IPS DF 4.7 (cell line): ENCODE data around the gene KSR1.

Experiments used
- DNase-seq: peaks from one replicate; pipeline ENCODE4 v3.0.0-alpha.2; 2013; ENCODE audit warnings: low spot score; ENCODE audit errors: extremely low read depth

KSR1 gene

DNA sequence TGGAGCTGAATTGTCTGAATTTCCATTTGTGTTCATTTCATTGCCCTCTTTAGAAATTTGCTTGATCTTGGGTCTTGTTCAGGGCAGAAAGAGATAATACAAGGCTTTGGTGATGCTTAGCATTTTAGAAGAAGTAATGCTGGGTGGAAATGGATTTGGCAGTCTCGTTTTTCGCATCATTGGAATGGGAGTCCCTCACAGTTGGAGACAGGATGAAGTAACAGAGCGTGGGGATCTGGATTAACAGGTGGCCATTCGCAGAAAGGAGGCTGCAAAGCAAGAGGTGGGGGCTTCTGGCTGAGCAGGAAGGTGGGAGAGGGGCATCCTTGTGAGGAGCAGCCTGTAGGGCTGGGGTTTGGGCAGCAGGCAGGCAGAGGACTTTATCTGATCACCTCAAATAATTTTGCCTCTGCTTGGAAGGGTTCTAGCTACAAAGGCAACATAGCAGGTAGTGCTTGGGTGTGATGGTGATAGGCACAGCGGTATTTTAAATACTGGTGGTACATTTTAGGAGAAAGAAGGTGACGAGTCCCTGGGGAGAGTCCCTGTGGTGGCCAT lies 17.0 kb downstream of the KSR1 start:
- DNase-seq, result no peak

DNA sequence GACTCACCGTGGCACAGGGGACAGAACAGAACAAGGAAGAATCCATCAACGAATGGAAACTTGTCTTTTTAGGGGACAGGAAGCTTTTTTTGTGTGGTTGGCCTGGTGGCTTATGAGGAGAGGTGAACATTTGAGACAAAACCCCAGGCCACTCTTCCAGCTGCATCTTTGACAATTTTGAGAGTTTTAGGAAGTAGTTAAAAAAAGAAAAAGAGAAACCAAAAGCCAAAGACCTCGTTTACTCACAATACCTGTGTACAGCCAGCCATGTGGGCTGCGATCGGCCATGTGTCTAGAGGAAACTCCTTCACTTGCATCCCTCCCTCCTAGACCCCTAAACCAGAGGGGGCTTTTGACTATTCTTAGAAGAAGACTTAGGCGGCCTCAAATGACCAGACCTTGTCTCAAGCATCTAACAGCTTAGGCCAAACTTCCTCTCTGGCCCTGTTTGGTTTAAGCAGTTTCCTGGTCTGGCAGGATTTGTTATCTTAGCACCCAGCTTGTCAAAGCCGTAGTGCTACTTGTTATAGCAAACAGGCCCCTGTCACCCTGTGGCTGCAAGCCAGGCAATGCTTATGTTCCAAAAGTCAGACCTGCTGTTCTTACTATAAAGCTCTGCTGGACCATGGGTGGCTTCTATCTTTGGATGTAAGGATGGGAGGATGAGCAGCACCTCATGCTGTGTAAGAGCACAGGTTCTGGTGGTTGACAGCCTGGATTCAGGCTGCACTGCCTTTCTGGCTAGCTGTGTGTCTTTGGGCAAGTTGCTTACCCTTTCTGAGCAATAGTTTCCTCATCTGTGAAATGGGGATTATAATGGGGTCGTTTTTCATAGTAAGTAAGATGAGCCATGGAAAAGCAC lies 17.7 kb downstream of the KSR1 start:
- no peak for DNase-seq

DNA sequence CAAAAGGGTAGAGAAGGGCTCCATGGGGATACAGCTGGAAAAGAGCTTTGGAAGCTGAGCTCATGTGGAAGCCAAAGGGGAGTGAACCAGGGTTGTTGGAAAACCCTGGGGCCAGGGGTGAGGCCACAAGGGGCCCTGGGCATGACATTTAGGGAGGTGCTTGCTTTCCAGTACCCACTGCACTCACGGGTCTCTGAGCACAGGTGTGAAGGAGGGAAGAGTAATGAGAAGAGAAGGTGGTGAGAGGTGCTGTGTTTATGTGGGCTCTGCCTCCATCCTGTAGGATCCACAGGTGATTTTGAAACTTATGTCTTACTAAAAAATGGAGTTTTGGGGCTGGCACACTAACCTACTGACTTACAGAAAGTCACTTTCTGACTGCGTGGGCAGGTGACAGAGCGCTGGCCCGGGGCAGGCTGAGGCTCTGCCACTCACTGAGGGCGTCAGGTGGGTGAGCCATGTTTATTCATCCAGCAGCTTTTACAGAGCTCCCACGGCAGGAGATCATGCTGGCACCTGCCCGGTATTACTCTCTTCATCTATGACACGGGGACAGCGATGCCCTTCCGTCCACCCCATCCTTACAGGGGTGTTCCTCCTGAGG lies 18.9 kb downstream of the KSR1 start:
- DNase-seq, result no peak

DNA sequence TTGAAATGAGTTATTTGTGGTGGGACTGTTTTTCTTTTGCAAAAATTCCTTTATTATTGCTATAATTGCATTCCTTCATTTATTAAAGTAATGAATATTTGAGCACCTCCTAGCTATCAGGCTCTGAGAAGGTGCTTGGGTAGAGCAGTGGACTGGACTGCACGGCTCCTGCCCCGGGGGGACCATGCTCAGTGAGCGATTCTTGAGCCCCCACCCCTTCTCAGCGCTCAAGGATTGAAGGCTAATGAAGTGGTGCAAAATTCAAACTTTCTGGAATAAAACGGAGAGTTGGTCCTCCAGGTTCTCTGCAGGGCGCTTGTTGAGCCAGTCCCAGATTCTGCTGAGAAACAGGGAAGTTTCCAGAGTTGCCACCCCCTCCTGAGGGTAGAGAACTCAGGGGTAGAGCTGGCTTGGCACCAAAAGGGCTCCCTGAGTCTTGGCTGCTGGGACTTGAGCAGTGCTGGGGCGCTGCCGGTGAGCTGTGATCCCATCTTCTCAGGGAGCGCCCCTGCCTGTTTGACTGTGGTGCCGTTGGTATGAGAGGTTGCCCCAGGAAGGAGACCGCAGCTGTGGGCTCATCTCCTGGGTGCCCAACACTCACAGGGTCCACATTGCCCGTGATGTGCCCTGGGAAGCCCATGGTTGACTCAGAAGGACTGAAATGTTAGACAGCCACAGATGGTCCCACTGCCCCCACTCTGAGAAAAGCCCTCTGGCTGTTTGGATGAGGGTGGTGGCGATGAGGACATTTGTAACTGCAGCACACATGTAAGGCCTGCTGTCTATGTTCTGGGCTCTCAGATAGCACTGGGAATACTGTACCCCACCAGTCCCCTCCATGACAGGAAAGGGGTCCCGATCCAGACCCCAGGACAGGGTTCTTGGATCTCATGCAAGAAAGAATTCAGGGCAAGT lies 20.0 kb downstream of the KSR1 start:
- no peak for DNase-seq

DNA sequence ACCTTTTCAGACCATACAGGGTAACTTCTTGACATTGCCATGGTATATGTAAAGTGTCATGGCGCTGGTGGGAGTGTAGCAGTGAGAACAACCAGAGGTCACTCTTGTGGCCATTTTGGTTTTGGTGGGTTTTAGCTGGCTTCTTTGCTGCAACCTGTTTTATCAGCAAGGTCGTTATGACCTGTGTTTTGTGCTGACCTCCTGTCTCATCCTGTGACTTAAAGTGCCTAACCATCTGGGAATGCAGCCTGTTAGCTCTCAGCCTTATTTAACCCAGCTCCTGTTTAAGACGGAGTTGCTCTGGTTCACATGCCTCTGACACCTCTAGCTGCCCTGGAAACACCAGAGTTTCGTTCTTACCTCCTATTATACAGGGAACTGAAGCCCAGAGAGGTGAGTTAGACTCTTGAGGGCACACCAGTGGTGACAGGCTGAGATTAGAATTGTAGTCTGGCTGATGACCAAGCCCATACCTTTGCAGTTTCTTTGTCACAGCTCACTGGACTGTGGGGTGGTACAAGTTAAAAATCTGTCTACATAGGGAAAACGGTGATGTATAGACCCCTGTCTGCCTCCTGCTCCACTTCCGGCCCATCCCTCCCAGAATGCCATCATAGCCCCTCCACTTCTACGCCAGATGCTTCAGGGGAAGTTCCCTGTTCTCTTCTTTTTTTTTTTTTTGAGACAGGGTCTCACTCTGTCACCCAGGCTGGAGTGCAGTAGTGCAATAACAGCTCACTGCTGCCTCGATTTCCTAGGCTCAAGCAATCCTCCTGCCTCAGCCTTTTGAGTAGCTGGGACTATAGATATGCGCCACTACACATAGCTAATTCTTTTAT lies 21.0 kb downstream of the KSR1 start:
- no peak for DNase-seq

DNA sequence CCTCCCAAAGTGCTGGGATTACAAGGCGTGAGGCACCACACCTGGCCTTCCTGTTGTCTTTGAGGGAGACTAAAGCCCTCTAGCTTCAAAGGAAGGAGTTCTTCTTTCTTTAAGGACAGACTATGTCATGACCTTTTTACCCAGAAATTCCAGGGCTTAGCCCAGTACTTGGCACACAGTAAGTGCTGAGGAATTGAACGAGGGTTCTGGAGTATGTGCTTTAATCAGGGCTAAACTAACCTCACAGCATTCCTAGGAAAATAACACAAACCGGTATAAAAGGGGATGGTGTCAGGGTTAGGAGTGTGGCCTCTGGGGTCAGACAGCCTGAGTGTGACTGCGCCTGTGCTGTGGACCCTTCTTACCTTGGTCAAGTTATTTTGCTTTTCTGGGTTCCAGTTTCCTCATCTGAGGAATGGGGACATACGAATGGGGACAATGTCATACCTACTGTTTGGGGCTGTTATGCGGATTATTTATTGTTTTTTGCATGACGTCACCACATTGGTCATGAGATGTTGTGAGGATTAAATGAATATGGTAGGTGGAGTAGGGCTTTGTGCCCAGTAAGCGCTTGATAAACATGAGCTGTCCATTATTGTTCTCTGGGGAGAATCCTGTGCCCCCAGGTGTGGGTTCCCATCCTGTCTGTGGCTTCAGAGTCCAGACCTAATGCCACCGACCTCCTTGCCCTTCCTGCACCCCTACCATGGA lies 21.9 kb downstream of the KSR1 start:
- no peak for DNase-seq

DNA sequence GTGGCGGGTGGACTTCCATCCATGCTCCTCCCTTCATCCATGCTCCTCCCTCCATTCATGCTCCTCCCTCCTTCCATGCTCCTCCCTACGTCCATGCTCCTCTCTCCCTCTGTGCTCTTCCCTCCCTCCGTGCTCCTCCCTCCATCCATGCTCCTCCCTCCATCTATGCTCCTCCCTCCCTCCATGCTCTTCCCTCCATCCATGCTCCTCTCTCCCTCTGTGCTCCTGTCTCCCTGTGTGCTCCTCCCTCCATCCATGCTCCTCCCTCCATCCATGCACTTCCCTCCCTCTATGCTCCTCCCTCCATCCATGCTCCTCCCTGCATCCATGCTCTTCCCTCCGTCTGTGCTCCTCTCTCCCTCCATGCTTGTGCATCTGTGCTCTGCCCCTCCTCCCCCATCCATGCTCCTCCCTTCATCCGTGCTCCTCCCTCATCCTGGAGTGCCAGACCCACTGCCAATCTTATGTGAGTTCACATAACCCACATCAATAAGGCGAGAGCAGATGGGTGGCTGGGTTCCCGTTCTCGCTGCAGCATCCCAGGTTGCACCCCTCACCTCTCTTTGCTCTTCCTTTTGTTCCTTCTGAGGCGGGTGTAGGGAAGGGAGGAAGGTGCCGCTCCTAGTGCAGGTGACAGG lies 22.8 kb downstream of the KSR1 start:
- no peak for DNase-seq

DNA sequence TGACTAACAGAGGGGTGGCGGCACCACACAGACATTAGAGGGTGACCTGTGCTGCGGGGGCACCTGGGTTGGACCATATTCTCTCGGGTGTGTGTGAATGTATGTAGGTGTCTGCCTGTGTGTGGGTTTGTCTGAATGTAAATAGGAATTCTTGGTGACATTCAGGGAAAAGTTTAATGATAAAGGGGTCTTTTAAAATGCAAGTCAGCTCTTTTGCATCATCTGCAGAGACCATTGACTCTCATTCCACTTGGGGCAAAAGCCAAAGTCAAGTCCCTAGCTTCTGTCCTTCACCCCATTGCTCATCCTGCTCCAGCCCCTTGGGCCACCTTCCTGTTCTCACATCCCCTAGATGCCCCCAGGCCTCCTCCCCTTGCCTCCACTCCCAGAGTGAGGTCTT lies 23.6 kb downstream of the KSR1 start:
- no peak for DNase-seq

DNA sequence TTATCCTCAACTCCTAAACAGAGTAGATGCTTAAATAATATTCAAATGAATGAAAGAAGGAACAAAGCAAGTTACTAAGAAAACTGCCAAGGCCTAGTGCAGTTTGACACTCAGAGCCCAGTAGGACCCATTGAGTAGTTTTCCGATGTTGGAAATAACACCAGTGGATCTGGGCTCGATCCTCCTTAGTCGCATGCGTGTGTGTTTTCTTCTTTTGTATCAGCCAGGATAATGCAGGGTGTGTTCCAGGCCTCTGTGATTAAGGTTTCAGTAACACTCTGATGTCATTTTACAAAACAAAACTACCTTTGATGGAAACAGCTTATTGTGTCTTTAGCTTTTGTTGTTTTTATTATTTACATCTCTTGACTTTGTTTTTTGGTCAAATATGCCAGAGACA lies 24.5 kb downstream of the KSR1 start:
- no peak for DNase-seq

DNA sequence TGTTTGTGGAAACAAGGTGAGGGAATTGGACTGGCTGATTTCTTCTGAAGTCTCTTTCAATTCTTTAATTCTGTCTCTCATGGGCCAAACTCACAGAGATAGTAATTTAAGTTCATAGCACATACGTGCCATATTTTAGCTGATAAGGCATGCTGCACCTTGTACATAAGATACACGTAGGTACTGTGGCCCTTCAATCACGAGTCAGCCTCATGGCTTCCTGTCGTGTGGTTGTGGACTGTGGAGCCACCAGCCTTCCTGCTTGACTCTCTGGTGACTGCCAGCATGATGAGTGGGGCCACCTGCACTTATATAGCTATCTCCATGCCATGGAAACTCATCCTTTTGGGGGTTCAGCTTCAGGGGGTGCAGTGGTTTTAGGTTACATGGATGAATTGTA lies 25.1 kb downstream of the KSR1 start:
- no peak for DNase-seq

DNA sequence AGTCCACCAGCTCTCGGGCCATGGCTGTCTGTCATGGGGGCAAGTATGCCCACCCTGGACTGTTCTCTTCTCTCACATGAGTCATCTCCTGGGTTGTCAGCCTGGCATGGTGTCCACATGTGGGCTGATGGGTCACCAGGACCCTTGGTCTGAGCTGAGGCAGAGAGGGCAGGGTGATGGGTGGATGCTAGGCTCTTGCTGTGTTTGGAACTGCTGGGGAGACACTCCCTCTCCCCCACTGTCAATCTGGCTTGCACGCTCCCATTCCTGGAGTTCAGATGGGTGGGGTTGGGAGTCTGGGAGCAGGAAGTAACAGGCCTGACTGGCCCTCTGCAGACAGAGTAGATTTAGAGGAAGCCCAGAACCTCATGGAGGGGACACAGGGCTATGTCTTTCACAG lies 28.9 kb downstream of the KSR1 start:
- no peak for DNase-seq

DNA sequence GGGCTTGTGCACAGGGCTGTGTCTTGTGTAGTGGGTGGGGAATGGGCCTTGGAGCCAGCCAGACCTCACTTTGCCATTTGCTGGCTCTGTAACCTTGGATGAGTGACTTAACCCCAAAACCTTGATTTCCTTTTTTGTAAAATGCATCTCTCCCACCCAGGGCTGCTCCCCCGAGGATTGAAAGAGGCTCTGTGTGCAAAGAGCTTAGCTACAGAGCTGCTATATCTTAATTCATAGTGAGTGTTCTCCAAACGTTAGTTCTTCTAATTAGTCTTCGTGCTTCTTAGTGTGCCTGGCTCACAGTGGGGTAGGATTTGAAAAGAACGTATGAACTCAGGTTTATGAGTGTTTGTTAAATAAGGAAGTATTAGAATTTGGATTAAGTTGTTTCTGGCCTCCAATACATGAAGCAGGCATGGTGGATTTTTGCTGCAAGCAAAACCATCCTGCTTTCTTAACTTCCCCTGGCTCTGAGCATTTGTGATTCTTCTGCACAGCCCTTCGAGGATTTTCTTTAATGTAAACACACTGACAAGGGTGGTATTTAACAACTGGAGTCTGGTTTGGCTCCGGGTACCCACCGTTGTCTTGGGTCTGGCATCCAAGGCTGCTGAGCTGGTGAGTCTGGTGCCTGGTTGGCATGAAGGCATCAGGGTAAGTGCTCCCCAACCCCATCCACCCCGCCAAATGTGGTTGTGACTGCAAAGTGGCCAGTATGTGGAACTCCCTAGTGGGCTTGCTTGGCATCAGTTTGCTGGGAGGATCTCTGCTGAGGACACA lies 29.7 kb downstream of the KSR1 start:
- no peak for DNase-seq

DNA sequence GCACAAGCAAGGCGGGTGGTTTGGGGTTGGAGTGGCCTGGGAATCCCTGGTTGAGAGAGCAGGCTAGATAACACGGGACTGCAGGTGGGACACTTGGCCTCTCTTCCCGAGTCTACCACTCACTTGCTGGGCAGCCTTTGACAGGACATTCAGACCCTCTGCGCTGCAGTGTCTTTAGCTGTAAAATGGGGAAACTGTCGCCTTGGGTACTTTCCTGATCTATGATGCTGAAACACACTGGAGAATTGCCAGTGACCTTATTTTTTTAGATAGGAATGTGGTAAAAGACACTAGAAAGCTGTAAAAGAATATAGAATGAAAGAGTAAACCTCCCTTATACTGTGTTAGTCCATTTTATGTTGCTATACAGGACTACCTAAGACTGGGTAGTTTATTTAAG lies 30.5 kb downstream of the KSR1 start:
- no peak for DNase-seq

DNA sequence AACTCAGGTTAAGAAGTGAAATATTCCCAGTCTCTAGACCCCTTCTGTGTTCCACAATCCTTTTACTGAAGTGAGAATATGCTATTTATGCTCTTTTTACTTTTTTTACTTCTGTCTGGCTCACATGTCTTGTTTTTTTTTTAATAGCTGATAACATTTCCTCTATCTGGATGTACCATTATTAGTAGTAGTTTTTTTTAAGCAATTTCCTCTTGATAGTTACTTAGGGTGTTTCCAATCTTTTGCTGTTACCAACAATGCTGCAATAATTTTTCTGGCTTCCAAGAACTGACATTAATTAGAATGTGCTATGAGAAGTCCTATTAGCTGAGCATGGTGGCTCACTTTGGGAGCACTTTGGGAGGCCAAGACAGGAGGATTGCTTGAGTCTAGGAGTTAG lies 32.0 kb downstream of the KSR1 start:
- no peak for DNase-seq

DNA sequence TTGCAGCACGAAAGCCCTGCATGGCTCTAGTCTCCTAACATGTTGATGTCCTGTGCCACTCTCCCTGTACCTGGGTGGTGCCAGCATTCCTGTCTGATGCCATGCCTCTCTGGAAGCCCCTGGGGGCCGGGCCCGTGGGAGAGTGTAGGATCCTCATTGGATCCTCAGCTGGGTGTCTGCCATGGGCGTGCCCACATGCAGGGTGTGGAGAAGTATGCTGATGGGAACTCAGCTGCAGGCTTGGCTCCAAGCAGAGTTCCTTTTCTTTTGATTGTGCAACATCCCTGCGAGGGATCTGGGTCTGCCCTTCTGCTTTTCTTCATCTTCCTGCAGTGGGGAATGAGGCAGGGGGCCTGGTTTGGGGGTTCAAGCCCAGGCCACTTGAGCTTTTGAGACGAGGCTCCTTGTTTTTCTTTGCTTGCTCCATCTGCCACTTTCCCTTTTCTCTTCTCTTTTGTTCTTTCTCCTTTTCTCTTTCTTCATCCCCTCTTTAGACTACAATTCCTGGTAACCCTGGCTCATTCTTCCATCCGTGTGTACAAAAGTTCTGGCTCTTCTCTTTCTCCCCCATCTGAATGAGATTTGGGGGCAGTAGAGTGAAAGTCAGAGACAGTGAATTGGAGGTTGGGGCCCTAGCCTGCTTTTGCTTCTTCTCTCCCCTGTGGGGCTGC lies 32.9 kb downstream of the KSR1 start:
- DNase-seq, result no peak

DNA sequence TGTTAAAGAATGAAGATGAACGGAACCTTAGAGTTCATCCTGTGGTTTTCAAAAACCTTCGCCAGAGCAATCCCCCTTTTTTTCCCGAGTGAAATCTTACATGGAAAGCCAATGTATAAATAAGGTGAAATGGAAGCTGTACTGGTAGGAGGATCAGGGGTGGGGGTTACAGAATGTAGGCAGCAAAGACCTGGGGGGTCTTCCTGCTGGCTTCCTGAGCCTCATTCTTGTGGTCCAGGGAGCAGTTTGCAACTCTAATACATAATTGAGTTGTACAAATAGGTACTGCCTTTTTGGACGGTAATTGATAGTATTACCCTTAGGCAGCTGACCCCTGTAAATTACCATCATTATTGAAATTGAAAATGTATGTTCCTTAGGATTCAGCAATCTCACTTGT lies 34.1 kb downstream of the KSR1 start:
- DNase-seq, result no peak

DNA sequence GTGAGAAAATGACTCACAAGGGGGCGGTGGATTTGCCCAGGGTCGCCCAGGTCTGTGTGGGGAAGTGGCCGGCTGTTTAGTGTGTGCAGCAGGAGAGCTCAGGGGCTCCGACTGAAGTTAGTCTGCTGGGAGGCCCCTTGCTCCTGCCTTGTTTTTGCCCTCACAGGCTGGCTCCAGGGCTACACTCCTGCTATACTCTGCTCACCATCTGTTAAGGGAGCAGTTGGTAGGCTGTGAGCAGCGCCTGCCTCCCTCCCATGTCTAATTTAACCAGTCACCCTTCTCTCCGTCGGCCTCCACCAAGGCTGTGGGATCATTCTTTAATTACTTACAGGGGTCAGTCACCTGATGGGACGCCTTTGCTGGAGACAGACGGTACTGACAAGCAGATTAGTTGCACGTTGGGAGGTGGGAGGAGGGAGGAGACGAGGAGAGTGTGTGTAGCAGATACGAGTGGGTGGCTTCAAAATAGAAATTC lies 35.5 kb downstream of the KSR1 start:
- no peak for DNase-seq

DNA sequence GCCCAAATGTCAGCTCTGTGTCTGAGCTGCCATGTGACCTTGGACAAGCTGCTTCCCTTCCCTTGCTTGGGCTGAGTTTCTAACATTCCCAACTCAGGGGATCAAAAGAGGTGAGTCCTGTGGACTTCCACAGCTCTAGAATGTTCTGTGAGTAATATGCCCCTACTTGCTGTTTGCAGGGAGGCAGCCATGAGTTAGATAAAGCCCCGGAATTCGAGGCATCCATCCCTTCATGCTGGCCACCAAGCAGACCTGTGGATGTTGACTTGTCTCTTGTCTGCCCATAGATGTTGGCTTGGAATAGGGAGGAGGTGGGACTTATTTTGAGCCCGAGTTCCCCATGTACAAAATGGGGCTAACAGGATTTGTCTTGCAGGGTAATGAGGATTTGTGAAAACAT lies 36.2 kb downstream of the KSR1 start:
- DNase-seq, result no peak
